Activated naive CD4-positive, alpha-beta T cell (primary cell): ENCODE results near the gene ADGRB2.

Source experiments
- DNase-seq, 4 experiments: peaks; one replicate each; lab custom pipeline; 2025; lab: John Stamatoyannopoulos, UW

The ADGRB2 gene, protein sequence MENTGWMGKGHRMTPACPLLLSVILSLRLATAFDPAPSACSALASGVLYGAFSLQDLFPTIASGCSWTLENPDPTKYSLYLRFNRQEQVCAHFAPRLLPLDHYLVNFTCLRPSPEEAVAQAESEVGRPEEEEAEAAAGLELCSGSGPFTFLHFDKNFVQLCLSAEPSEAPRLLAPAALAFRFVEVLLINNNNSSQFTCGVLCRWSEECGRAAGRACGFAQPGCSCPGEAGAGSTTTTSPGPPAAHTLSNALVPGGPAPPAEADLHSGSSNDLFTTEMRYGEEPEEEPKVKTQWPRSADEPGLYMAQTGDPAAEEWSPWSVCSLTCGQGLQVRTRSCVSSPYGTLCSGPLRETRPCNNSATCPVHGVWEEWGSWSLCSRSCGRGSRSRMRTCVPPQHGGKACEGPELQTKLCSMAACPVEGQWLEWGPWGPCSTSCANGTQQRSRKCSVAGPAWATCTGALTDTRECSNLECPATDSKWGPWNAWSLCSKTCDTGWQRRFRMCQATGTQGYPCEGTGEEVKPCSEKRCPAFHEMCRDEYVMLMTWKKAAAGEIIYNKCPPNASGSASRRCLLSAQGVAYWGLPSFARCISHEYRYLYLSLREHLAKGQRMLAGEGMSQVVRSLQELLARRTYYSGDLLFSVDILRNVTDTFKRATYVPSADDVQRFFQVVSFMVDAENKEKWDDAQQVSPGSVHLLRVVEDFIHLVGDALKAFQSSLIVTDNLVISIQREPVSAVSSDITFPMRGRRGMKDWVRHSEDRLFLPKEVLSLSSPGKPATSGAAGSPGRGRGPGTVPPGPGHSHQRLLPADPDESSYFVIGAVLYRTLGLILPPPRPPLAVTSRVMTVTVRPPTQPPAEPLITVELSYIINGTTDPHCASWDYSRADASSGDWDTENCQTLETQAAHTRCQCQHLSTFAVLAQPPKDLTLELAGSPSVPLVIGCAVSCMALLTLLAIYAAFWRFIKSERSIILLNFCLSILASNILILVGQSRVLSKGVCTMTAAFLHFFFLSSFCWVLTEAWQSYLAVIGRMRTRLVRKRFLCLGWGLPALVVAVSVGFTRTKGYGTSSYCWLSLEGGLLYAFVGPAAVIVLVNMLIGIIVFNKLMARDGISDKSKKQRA (N-terminal part only)

GRCh38 chr1:31764312-31765040 lies at the start of gene ADGRB2:
Gene ADGRB2 (minus strand): TSS chr1:31764340. CDS start chr1:31757221, 7,119 bp downstream.
- peak in 1 of 4 experiments; percentile 13 for DNase-seq

GRCh38 chr1:31812158-31812829 lies 48.2 kb upstream of the ADGRB2 start:
- DNase-seq: no peak

DNA sequence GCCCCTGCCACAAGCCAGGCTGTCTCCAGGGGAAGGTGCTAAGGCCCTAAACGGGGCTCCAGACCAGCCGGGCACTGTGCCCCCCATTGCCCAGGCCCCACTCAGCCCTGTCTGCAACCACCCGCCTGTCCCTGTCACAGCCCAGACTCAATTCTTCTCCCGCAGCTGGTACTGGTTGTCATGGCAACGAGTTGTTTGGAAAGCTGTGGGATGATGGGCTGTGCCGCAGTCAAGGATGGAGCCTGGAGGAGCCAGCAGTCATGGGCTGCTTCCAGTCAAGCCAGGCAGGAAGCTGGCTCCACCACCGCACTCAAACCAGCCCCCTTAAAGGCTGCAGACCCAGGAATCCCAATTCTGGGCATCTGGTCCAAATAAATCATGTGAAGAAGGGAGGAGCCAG lies 47.5 kb upstream of the ADGRB2 start:
- no peak for DNase-seq

DNA sequence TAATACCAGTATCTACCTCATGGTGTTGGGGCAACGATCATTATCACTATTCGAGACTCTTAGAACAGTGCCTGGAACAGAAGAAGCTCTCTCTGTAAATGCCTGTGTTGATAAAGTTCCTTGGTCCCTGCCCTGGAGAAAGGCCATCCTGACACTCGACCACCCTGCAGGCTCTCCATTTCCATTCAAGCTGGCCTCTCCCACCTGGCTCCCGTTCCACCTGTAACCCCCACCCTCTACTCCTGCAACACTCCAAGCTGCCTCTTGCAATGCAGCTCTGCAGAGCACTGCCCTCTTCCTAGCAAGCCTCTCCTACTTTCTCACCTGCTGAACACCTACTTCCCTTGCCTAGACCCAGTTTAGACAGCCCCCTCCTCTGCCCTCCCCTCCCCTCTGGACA lies 45.6 kb upstream of the ADGRB2 start:
- no peak for DNase-seq

GRCh38 chr1:31807273-31808048 lies 43.3 kb upstream of the ADGRB2 start:
- DNase-seq: no peak

DNA sequence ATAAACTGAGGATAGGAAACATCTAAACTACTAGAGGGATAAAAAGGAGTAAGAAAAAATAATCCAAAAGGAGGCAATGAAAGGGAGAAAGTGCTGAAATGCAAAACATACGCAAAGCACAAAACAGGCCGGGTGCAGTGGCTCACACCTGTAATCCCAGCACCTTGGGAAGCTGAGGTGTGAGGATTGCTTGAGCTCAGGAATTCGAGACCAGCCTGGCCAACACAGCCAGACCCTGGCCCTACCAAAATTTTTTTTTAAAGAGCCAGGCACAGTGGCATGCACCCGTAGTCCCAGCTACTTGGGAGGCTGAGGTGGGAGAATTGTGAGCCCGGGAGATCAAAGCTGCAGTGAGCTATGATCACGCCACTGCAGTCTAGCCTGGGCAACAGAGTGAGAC lies 41.2 kb upstream of the ADGRB2 start:
- DNase-seq: no peak

GRCh38 chr1:31804098-31804497 lies 40.0 kb upstream of the ADGRB2 start:
- DNase-seq: no peak

- DNase-seq: no peak
Observed at GRCh38 chr1:31803610-31804009, 39.5 kb upstream of the ADGRB2 start.

DNA sequence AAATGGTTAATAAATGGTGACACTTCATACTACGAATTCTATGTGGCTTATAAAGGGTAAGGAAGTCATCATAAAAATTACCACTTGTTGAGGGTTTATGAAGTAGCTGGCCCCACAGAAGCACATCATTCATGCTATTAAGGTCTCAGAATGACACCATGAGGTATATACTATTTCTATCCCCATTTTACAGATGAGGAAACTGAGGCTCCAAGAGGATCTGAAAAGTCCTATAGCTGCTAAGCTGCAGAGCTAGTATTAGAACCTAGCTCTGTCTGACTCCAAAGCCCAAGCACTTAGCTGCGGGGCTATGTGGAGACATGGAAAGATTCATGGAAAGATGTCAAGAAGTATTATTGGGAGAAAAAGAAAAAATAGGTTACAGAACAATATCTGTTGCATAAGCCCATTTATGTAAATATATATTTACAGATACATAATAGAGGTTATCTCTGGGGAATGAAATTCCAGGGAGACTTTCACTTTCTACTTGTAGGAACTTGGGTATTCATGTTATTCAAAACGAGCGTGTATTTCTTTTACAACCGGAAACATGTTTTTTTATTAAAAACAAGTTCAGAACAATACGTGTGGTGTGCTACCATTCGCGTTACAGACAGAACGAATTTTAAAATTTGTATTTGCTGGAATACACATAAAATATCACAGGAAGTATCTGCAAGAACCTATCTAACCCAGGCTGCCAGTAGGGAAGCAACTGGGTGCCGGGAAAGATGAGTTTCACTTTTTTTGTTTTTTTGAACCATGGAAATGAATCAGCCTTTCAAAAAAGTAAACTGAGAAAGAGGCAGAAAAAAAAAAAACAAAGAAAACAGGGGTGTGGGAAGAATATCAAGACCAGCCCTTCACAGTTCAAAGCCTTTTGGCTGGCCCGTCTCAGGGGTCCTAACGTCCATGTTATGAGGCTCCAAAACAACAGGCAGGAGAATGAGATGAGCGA lies 38.3 kb upstream of the ADGRB2 start:
- DNase-seq: no peak

DNA sequence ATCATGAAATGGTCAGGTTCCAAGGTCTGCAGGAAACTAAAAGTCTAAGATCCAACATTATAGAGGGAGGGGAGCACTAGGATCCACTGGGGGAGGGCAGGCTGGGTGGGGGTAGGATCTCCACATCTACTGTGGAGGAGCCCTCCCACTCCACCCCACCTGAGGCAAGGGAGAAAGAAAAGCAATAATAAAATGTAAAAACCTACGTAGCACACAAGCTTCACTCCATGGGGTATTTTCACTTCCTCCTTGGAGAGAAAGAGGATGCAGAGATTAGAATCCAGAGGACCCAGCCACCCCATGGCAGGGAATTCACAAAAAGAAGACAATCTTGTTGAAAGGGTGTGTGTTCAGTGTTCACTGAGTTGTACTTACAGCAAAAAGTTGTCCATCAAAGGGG lies 37.3 kb upstream of the ADGRB2 start:
- DNase-seq: no peak

- no peak for DNase-seq
Observed at GRCh38 chr1:31800674-31800967, 36.5 kb upstream of the ADGRB2 start.

DNA sequence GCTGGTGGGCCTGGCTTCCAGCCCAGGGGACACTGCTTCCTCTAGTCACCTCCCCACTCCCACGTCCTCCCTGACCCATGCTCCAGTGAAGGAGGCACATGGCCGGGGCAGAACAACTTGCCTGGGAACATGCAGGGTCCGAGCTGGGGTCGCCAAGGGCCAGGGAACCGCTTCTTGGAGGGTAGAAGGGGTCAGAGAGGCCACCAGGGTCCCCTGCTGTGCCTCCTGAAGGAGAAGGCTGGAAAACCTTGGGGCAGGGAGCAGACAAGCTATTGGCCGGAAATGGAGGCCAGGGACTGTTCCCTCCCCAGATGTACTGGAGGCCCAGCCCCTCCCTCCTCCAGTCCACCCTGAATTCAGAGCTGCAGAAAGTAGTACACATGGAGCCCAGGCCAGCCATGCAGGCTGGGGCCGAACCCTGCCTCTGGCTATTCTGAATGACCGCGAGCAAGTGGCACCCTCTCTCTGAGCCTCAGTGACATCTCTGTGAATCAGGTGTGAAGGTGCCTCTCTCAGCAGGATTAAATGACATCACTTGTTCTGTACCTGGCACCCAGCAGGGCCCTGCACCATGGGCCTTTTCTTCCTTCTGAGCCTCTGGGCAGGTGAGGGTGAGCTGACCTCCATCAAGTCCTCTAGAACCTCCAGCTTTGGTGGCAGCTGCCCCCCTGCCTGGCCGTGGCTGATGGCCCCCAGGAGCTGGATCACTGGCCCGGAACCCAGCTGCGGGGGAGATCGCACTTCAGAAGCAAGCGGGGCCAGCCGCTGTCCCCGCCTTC lies 35.9 kb upstream of the ADGRB2 start:
- DNase-seq: no peak

GRCh38 chr1:31799196-31799894 lies 35.2 kb upstream of the ADGRB2 start:
- no peak for DNase-seq

DNA sequence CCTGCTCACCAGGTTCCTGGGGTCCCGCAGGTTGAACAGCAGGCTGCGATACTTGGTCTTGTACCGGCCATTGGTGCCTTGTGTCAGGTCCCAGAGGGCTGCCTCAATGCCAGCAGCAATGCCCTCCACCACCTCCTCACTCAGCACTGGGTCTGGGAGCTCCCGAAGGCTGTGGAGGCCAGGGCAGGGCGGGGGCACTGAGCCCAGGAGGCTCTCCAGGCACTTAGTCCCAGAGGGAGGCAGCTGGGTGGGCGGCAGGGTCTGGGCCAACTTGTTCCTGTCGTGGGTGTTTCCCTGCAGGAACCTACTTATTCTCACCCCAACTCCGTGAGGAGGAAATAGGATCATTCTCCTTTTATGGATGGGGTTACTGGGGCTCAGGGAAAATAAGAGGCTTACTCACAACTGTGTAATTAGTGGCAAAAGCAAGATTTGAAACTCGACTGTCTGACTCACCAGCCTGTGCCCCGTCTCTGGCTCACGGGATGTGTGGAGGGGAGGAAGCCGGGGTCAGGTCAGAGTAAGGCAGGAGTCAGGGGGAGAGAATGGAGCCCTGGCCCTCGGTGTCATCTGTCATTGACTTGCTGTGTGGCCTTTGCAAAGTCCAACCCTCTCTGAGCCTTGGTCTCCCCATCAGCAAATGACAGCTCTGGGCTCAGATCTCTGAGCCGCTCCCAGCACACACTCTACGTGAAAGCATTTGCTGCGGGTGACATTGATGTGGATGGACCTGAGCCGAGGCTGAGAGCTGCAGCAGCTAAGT lies 34.5 kb upstream of the ADGRB2 start:
- no peak for DNase-seq

- DNase-seq: no peak
Observed at GRCh38 chr1:31798086-31798432, 33.9 kb upstream of the ADGRB2 start.

GRCh38 chr1:31797216-31797615 lies 33.1 kb upstream of the ADGRB2 start:
- no peak for DNase-seq

DNA sequence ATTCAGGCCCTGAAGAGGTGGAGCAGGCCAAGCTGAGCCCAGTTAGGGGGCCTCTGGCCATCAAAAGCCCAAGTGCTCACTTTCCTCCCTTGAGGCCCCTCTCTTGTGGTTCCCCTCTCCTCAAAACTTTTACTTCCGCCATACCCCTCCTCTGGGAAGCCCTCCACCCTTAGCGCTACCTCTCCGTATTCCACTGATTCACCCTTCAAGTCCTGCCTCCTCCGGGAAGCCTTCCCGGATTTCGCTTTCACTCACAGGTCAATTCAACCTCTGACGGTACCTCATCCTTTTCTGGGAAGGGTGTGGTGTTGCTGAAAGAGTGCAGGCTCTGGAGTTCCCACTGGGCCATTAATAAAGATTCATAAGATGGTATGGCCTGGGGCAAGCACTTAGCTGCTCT lies 32.6 kb upstream of the ADGRB2 start:
- DNase-seq: no peak
